GM12891 (cell line): ENCODE data around the gene SRGAP3.

Experiments
- DNase-seq: peaks from one replicate; pipeline ENCODE4 v3.0.0; 2011; ENCODE audit warnings: low spot score; ENCODE audit not compliant: insufficient read length
- FAIRE-seq: peaks from 2 replicates; lab custom pipeline; 2011; peaks lifted over from hg19 to GRCh38; lab: Jason Lieb, UNC
- PAX5 ChIP-seq: IDR thresholded peaks from 2 replicates; pipeline ENCODE4 v1.6.1; 2011; ENCODE audit warnings: low read length, moderate library complexity, mild to moderate bottlenecking; ENCODE audit not compliant: insufficient read depth, severe bottlenecking
- POLR2A ChIP-seq: IDR thresholded peaks from 2 replicates; pipeline ENCODE4 v1.6.1; 2011; ENCODE audit warnings: low read depth, low read length, control low read depth
- POLR2AphosphoS5 ChIP-seq: IDR thresholded peaks from 2 replicates; pipeline ENCODE4 v1.6.1; 2011; ENCODE audit warnings: low read depth, low read length, control low read depth
- POU2F2 ChIP-seq: IDR thresholded peaks from 2 replicates; pipeline ENCODE4 v1.6.1; 2011; ENCODE audit warnings: low read depth, mild to moderate bottlenecking, control low read depth, low read length, moderate library complexity
- SPI1 ChIP-seq: IDR thresholded peaks from 2 replicates; pipeline ENCODE4 v1.6.1; 2011; ENCODE audit warnings: low read depth, low read length, control low read depth
- TAF1 ChIP-seq: IDR thresholded peaks from 2 replicates; pipeline ENCODE4 v1.6.1; 2011; ENCODE audit warnings: low read depth, low read length, control low read depth

The SRGAP3 gene

GRCh38 chr3:9184461-9184835 lies 65.0 kb downstream of the SRGAP3 start:
- TF ChIP-seq SPI1 (no peak), POLR2AphosphoS5 (no peak), TAF1 (no peak), POLR2A (no peak), PAX5 (no peak), POU2F2 (no peak)
- no peak for FAIRE-seq
- DNase-seq: no peak

- no peak for DNase-seq
- FAIRE-seq: no peak
- TF ChIP-seq PAX5 (no peak), SPI1 (no peak), POU2F2 (no peak), TAF1 (no peak), POLR2A (no peak), POLR2AphosphoS5 (no peak)
These were observed 65.5 kb downstream of the SRGAP3 start for GRCh38 chr3:9183811-9184460.

GRCh38 chr3:9183011-9183410 lies 66.4 kb downstream of the SRGAP3 start:
- TF ChIP-seq POU2F2 (no peak), POLR2A (no peak), SPI1 (no peak), POLR2AphosphoS5 (no peak), PAX5 (no peak), TAF1 (no peak)
- DNase-seq (no peak), FAIRE-seq (no peak)

GRCh38 chr3:9180764-9181117 lies 68.7 kb downstream of the SRGAP3 start:
- TF ChIP-seq POLR2AphosphoS5: no peak
- TF ChIP-seq PAX5: no peak
- no peak for TF ChIP-seq POLR2A
- TF ChIP-seq SPI1: no peak
- TF ChIP-seq TAF1: no peak
- no peak for TF ChIP-seq POU2F2
- FAIRE-seq (no peak), DNase-seq (no peak)

- peak; percentile 93 for FAIRE-seq
- TF ChIP-seq SPI1 (peak; percentile 14; the same call in 1 of the 2 replicates), TAF1 (no peak), POLR2AphosphoS5 (no peak), PAX5 (no peak), POU2F2 (no peak)
- no peak for DNase-seq
These were observed 69.4 kb downstream of the SRGAP3 start for GRCh38 chr3:9179826-9180763.

- peak; percentile 81 for FAIRE-seq
These were observed 70.7 kb downstream of the SRGAP3 start for GRCh38 chr3:9178697-9179096.

GRCh38 chr3:9175421-9175820 lies 74.0 kb downstream of the SRGAP3 start:
- FAIRE-seq (no peak), DNase-seq (no peak)
- TF ChIP-seq TAF1 (no peak), POLR2A (no peak), POLR2AphosphoS5 (no peak), SPI1 (no peak), PAX5 (no peak), POU2F2 (no peak)

More at GRCh38 chr3:9178697-9179096, 70.7 kb downstream of the SRGAP3 start:
- TF ChIP-seq PAX5: no peak
- TF ChIP-seq POLR2A: no peak
- no peak for DNase-seq

- FAIRE-seq (no peak), DNase-seq (no peak)
- TF ChIP-seq POLR2AphosphoS5 (no peak), SPI1 (no peak), POU2F2 (no peak), PAX5 (no peak), TAF1 (no peak), POLR2A (no peak)
These were observed 76.0 kb downstream of the SRGAP3 start for GRCh38 chr3:9173445-9173844.

GRCh38 chr3:9172851-9173321 lies 76.6 kb downstream of the SRGAP3 start:
- FAIRE-seq: no peak

More at GRCh38 chr3:9172851-9173321, 76.6 kb downstream of the SRGAP3 start:
- no peak for TF ChIP-seq TAF1
- TF ChIP-seq POLR2AphosphoS5: no peak
- no peak for TF ChIP-seq PAX5
- no peak for TF ChIP-seq POLR2A
- no peak for TF ChIP-seq POU2F2
- TF ChIP-seq SPI1: no peak
- no peak for DNase-seq
